CD14-positive monocyte (primary cell): ENCODE results near the gene LZTR1. TPM values are rescaled to one million over a fixed set of nuclear protein-coding genes. Genes with fewer than 3 reads are reported as not detected.

ENCODE experiments used
- DNase-seq, 3 donors: peaks; one replicate each; pipeline ENCODE4 v3.0.0-alpha.2; 2011 to 2022
- H2AFZ ChIP-seq: 2 replicates; pipeline ENCODE4 v1.6.0; 2012; ENCODE audit warnings: mild to moderate bottlenecking, low read depth, low read length, inconsistent platforms; ENCODE audit not compliant: insufficient read depth, poor library complexity, severe bottlenecking
- H3K27ac ChIP-seq, 2 donors: 1 replicate in 1 of 2; 2 replicates in 1 of 2; pipeline ENCODE4 v1.5.1; 2012 to 2013; ENCODE audit warnings: low read length in 2 of 2, control low read depth in 1 of 2, inconsistent platforms in 1 of 2, low read depth in 1 of 2, mild to moderate bottlenecking in 1 of 2
- H3K27me3 ChIP-seq, 2 donors: one replicate each; pipeline versions ENCODE4 v1.6.0 to v1.6.1; 2011 to 2013; ENCODE audit warnings: low read length in 2 of 2; ENCODE audit not compliant: control insufficient read depth in 2 of 2, insufficient read depth in 2 of 2
- H3K36me3 ChIP-seq, 2 donors: replicated peaks in 1 of 2; 1 replicate in 1 of 2; 2 replicates in 1 of 2; pipeline versions ENCODE4 v1.5.1 to v1.6.1; 2012 to 2013; ENCODE audit warnings: low read length in 2 of 2, control low read depth in 1 of 2, inconsistent platforms in 1 of 2, mild to moderate bottlenecking in 1 of 2; ENCODE audit not compliant: insufficient read depth in 2 of 2, control insufficient read depth in 1 of 2
- H3K4me1 ChIP-seq, 2 donors: 1 replicate in 1 of 2; 2 replicates in 1 of 2; pipeline versions ENCODE4 v1.5.1 to v1.6.1; 2012 to 2013; ENCODE audit warnings: low read length in 2 of 2, control low read depth in 1 of 2, inconsistent platforms in 1 of 2, mild to moderate bottlenecking in 1 of 2, moderate library complexity in 1 of 2; ENCODE audit not compliant: insufficient read depth in 2 of 2, control insufficient read depth in 1 of 2
- H3K4me2 ChIP-seq: replicated peaks from 2 replicates; pipeline ENCODE3; 2012; ENCODE audit warnings: low read length, moderate library complexity, mild to moderate bottlenecking; ENCODE audit not compliant: poor library complexity, severe bottlenecking; ENCODE audit errors: extremely low read depth
- H3K4me3 ChIP-seq, 3 experiments: fragments of 200-600 bp in 1 of 3; sonication (generic) in 1 of 3; replicated peaks in 1 of 3; 1 replicate in 2 of 3; 2 replicates in 1 of 3; pipeline ENCODE4 v1.5.1; 2011 to 2013; ENCODE audit warnings: low read length in 3 of 3, mild to moderate bottlenecking in 3 of 3, control low read depth in 2 of 3, low read depth in 2 of 3, inconsistent platforms in 1 of 3, moderate library complexity in 1 of 3
- H3K79me2 ChIP-seq: 2 replicates; pipeline ENCODE4 v1.6.0; 2012; ENCODE audit warnings: mild to moderate bottlenecking, control low read depth, inconsistent platforms, low read length, moderate library complexity; ENCODE audit not compliant: insufficient read depth
- H3K9ac ChIP-seq: 2 replicates; pipeline ENCODE4 v1.6.0; 2017; ENCODE audit warnings: low read length, mild to moderate bottlenecking; ENCODE audit not compliant: insufficient read depth, poor library complexity, severe bottlenecking
- H3K9me3 ChIP-seq, 2 donors: replicated peaks in 1 of 2; 1 replicate in 1 of 2; 2 replicates in 1 of 2; pipeline versions ENCODE4 v1.5.1 to v1.6.1; 2012 to 2013; ENCODE audit warnings: low read length in 2 of 2, control low read depth in 1 of 2; ENCODE audit not compliant: control insufficient read depth in 1 of 2, insufficient read depth in 1 of 2
- H4K20me1 ChIP-seq: 2 replicates; pipeline ENCODE4 v1.6.0; 2012; ENCODE audit warnings: mild to moderate bottlenecking, low read length, control low read depth, moderate library complexity; ENCODE audit not compliant: insufficient read depth
- H3K27ac Mint-ChIP-seq, 7 donors: one replicate each; pipeline ENCODE4 v1.8.0; 2020; ENCODE audit warnings: mild to moderate bottlenecking in 7 of 7, mixed read lengths in 7 of 7, moderate library complexity in 6 of 7, inconsistent platforms in 2 of 7
- H3K27me3 Mint-ChIP-seq, 3 donors: one replicate each; pipeline ENCODE4 v1.8.0; 2021 to 2022; ENCODE audit warnings: low read depth in 3 of 3, mild to moderate bottlenecking in 3 of 3, mixed read lengths in 3 of 3, moderate library complexity in 3 of 3, inconsistent platforms in 1 of 3
- H3K36me3 Mint-ChIP-seq, 2 donors: one replicate each; pipeline ENCODE4 v1.8.0; 2020; ENCODE audit warnings: mixed read lengths in 2 of 2, inconsistent platforms in 1 of 2, mild to moderate bottlenecking in 1 of 2
- H3K4me1 Mint-ChIP-seq: one replicate; pipeline ENCODE4 v1.8.0; 2020; ENCODE audit warnings: mild to moderate bottlenecking, mixed read lengths
- H3K4me3 Mint-ChIP-seq, 2 donors: one replicate each; pipeline ENCODE4 v1.8.0; 2020; ENCODE audit warnings: mild to moderate bottlenecking in 2 of 2, mixed read lengths in 2 of 2, moderate library complexity in 1 of 2
- H3K9me3 Mint-ChIP-seq, 7 donors: one replicate each; pipeline ENCODE4 v1.8.0; 2020 to 2022; ENCODE audit warnings: mixed read lengths in 7 of 7, mild to moderate bottlenecking in 6 of 7, moderate library complexity in 6 of 7, inconsistent platforms in 2 of 7
- CTCF ChIP-seq: fragments of 200-600 bp; IDR thresholded peaks from one replicate; pipeline ENCODE4 v1.8.0; 2022; ENCODE audit warnings: antibody characterized with exemption, mild to moderate bottlenecking
- WGBS: methylation state at CpG from one replicate; pipeline ENCODE4 v1.1.5; 2013; ENCODE audit warnings: missing lambda C conversion rate; ENCODE audit not compliant: insufficient coverage; 5-methylcytosine and 5-hydroxymethylcytosine counted together
- intact Hi-C, 2 donors: fragments of 100-400 bp; cut with micrococcal nuclease; formaldehyde crosslinking; loops; one replicate each; pipeline versions ENCODE4 v1.15.0 to v1.15.1; 2023
- polyA plus RNA-seq, 3 donors: library from polyadenylated mRNA; depleted of rRNA in 1 of 3; unstranded in 2 of 3; stranded (reverse) in 1 of 3; fragments of 300-500 nt in 2 of 3; fragments of >200 nt in 1 of 3; fragmentation: Illumina TruSeq in 2 of 3; gene quantifications; 1 replicate in 2 of 3; 2 replicates in 1 of 3; pipeline ENCODE4 v1.2.3, GENCODE V29; 2012 to 2021

The LZTR1 gene
- polyA plus RNA-seq, 3 donors = 7.1 to 63.3 (median 11.5) TPM

GRCh38 chr22:20956258-20957101 is 25.6 kb upstream of the LZTR1 start:
- DNase-seq = peak in 2 of 3 donors; percentile 32 to 38
- Histone ChIP-seq H3K9me3 (no peaks in the 10 kb centered on the region), H3K4me3 (peak overlapping the region; percentile 81 to 99 (median 98)), H3K27me3 (no peaks in the 10 kb centered on the region), H3K9ac (peak overlapping the region; percentile 89), H3K36me3 (peaks cover 22 to 37% of the 10 kb centered on the region in 2 donors), H3K79me2 (peaks cover 68% of the 10 kb centered on the region), H3K4me2 (peak overlapping the region; percentile 98), H4K20me1 (peaks cover 36% of the 10 kb centered on the region), H2AFZ (peak overlapping the region; percentile 99), H3K27ac (peak overlapping the region; percentile 9 to 87), H3K4me1 (peaks cover 20 to 34% of the 10 kb centered on the region in 2 donors)
- no peak for TF ChIP-seq CTCF
- 51% methylated on average over 27 of the region's 27 CpGs for WGBS
- intact Hi-C loops = loop anchor here (5.0 to 10.0 kb wide), 2 partner anchors 34 to 72 kb away; no protein-coding TSS in a partner anchor
- Mint-ChIP-seq H3K36me3 (peaks cover 37 to 41% of the 10 kb centered on the region in 2 donors), H3K27me3 (no peaks in the 10 kb centered on the region), H3K27ac (peak overlapping the region; percentile 21 to 81 (median 54)), H3K4me1 (peaks cover 31% of the 10 kb centered on the region), H3K9me3 (no peaks in the 10 kb centered on the region), H3K4me3 (peak overlapping the region; percentile 87)

DNA sequence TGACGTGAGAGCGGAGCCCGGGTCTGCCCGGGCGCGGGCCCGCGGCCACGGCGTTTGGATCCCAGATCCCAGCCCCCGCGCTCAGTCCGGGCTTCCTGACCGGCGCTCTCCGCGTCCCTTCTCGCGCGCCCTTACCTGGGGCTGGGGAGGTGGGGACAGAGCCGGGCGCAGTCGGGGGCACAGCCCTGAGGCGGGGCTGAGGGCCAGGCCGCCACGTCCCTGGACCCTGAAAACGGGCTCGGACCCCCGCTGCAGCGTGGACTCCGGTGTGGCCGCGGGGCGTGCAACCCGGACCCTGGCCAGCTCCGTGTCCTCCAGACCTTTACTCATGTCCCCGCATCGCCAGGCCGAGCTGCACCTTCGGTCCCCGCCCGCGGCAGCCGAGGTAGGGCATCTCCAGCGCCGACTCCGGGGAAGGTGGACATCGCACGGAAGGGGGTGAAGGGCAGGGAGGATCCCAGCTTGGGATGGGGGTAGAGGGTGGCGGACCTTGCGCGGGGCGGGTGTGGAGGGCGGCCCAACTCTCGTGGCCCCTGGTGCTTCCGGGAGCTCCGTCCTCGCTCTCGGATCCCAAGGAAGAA is 24.9 kb upstream of the LZTR1 start:
- Histone ChIP-seq H3K9me3 (no peaks in the 10 kb centered on the region), H3K4me2 (peak overlapping the region; percentile 98), H3K27ac (peak overlapping the region; percentile 19 to 87), H3K4me1 (peaks cover 24 to 41% of the 10 kb centered on the region in 2 donors), H3K36me3 (peaks cover 15 to 30% of the 10 kb centered on the region in 2 donors), H4K20me1 (peaks cover 29% of the 10 kb centered on the region), H3K9ac (peak overlapping the region; percentile 89), H2AFZ (peak overlapping the region; percentile 99), H3K27me3 (no peaks in the 10 kb centered on the region), H3K79me2 (peaks cover 62% of the 10 kb centered on the region), H3K4me3 (peak overlapping the region; percentile 81 to 99 (median 98))
- H3K4me1 Mint-ChIP-seq = peaks cover 38% of the 10 kb centered on the region
- peak overlapping the region in 6 of 7 donors; percentile 50 to 85 (median 68) for H3K27ac Mint-ChIP-seq
- WGBS = under 1% methylated on average over 45 of the region's 59 CpGs
- intact Hi-C loops = loop anchor here (5.0 to 10.0 kb wide), 2 partner anchors 35 to 72 kb away; no protein-coding TSS in a partner anchor
- DNase-seq = no peak
- TF ChIP-seq CTCF = no peak
- H3K36me3 Mint-ChIP-seq = peaks cover 30 to 34% of the 10 kb centered on the region in 2 donors
- H3K9me3 Mint-ChIP-seq = no peaks in the 10 kb centered on the region
- no peaks in the 10 kb centered on the region for H3K27me3 Mint-ChIP-seq
- H3K4me3 Mint-ChIP-seq = peak overlapping the region; percentile 87 to 91
